CD14-positive monocyte (primary cell): ENCODE results near the gene C6orf47. TPM values are rescaled to one million over a fixed set of nuclear protein-coding genes. Genes with fewer than 3 reads are reported as not detected.

Experiments used
- DNase-seq, 3 donors: peaks; one replicate each; pipeline ENCODE4 v3.0.0-alpha.2; 2011 to 2022
- H2AFZ ChIP-seq: 2 replicates; pipeline ENCODE4 v1.6.0; 2012; ENCODE audit warnings: mild to moderate bottlenecking, low read depth, low read length, inconsistent platforms; ENCODE audit not compliant: insufficient read depth, poor library complexity, severe bottlenecking
- H3K27ac ChIP-seq, 2 donors: 1 replicate in 1 of 2; 2 replicates in 1 of 2; pipeline ENCODE4 v1.5.1; 2012 to 2013; ENCODE audit warnings: low read length in 2 of 2, control low read depth in 1 of 2, inconsistent platforms in 1 of 2, low read depth in 1 of 2, mild to moderate bottlenecking in 1 of 2
- H3K27me3 ChIP-seq, 2 donors: one replicate each; pipeline versions ENCODE4 v1.6.0 to v1.6.1; 2011 to 2013; ENCODE audit warnings: low read length in 2 of 2; ENCODE audit not compliant: control insufficient read depth in 2 of 2, insufficient read depth in 2 of 2
- H3K36me3 ChIP-seq, 2 donors: replicated peaks in 1 of 2; 1 replicate in 1 of 2; 2 replicates in 1 of 2; pipeline versions ENCODE4 v1.5.1 to v1.6.1; 2012 to 2013; ENCODE audit warnings: low read length in 2 of 2, control low read depth in 1 of 2, inconsistent platforms in 1 of 2, mild to moderate bottlenecking in 1 of 2; ENCODE audit not compliant: insufficient read depth in 2 of 2, control insufficient read depth in 1 of 2
- H3K4me1 ChIP-seq, 2 donors: 1 replicate in 1 of 2; 2 replicates in 1 of 2; pipeline versions ENCODE4 v1.5.1 to v1.6.1; 2012 to 2013; ENCODE audit warnings: low read length in 2 of 2, control low read depth in 1 of 2, inconsistent platforms in 1 of 2, mild to moderate bottlenecking in 1 of 2, moderate library complexity in 1 of 2; ENCODE audit not compliant: insufficient read depth in 2 of 2, control insufficient read depth in 1 of 2
- H3K4me2 ChIP-seq: replicated peaks from 2 replicates; pipeline ENCODE3; 2012; ENCODE audit warnings: low read length, moderate library complexity, mild to moderate bottlenecking; ENCODE audit not compliant: poor library complexity, severe bottlenecking; ENCODE audit errors: extremely low read depth
- H3K4me3 ChIP-seq, 3 experiments: fragments of 200-600 bp in 1 of 3; sonication (generic) in 1 of 3; replicated peaks in 1 of 3; 1 replicate in 2 of 3; 2 replicates in 1 of 3; pipeline ENCODE4 v1.5.1; 2011 to 2013; ENCODE audit warnings: low read length in 3 of 3, mild to moderate bottlenecking in 3 of 3, control low read depth in 2 of 3, low read depth in 2 of 3, inconsistent platforms in 1 of 3, moderate library complexity in 1 of 3
- H3K79me2 ChIP-seq: 2 replicates; pipeline ENCODE4 v1.6.0; 2012; ENCODE audit warnings: mild to moderate bottlenecking, control low read depth, inconsistent platforms, low read length, moderate library complexity; ENCODE audit not compliant: insufficient read depth
- H3K9ac ChIP-seq: 2 replicates; pipeline ENCODE4 v1.6.0; 2017; ENCODE audit warnings: low read length, mild to moderate bottlenecking; ENCODE audit not compliant: insufficient read depth, poor library complexity, severe bottlenecking
- H3K9me3 ChIP-seq, 2 donors: replicated peaks in 1 of 2; 1 replicate in 1 of 2; 2 replicates in 1 of 2; pipeline versions ENCODE4 v1.5.1 to v1.6.1; 2012 to 2013; ENCODE audit warnings: low read length in 2 of 2, control low read depth in 1 of 2; ENCODE audit not compliant: control insufficient read depth in 1 of 2, insufficient read depth in 1 of 2
- H4K20me1 ChIP-seq: 2 replicates; pipeline ENCODE4 v1.6.0; 2012; ENCODE audit warnings: mild to moderate bottlenecking, low read length, control low read depth, moderate library complexity; ENCODE audit not compliant: insufficient read depth
- H3K27ac Mint-ChIP-seq, 7 donors: one replicate each; pipeline ENCODE4 v1.8.0; 2020; ENCODE audit warnings: mild to moderate bottlenecking in 7 of 7, mixed read lengths in 7 of 7, moderate library complexity in 6 of 7, inconsistent platforms in 2 of 7
- H3K27me3 Mint-ChIP-seq, 3 donors: one replicate each; pipeline ENCODE4 v1.8.0; 2021 to 2022; ENCODE audit warnings: low read depth in 3 of 3, mild to moderate bottlenecking in 3 of 3, mixed read lengths in 3 of 3, moderate library complexity in 3 of 3, inconsistent platforms in 1 of 3
- H3K36me3 Mint-ChIP-seq, 2 donors: one replicate each; pipeline ENCODE4 v1.8.0; 2020; ENCODE audit warnings: mixed read lengths in 2 of 2, inconsistent platforms in 1 of 2, mild to moderate bottlenecking in 1 of 2
- H3K4me1 Mint-ChIP-seq: one replicate; pipeline ENCODE4 v1.8.0; 2020; ENCODE audit warnings: mild to moderate bottlenecking, mixed read lengths
- H3K4me3 Mint-ChIP-seq, 2 donors: one replicate each; pipeline ENCODE4 v1.8.0; 2020; ENCODE audit warnings: mild to moderate bottlenecking in 2 of 2, mixed read lengths in 2 of 2, moderate library complexity in 1 of 2
- H3K9me3 Mint-ChIP-seq, 7 donors: one replicate each; pipeline ENCODE4 v1.8.0; 2020 to 2022; ENCODE audit warnings: mixed read lengths in 7 of 7, mild to moderate bottlenecking in 6 of 7, moderate library complexity in 6 of 7, inconsistent platforms in 2 of 7
- WGBS: methylation state at CpG from one replicate; pipeline ENCODE4 v1.1.5; 2013; ENCODE audit warnings: missing lambda C conversion rate; ENCODE audit not compliant: insufficient coverage; 5-methylcytosine and 5-hydroxymethylcytosine counted together
- intact Hi-C, 2 donors: fragments of 100-400 bp; cut with micrococcal nuclease; formaldehyde crosslinking; loops; one replicate each; pipeline versions ENCODE4 v1.15.0 to v1.15.1; 2023
- polyA plus RNA-seq, 3 donors: library from polyadenylated mRNA; depleted of rRNA in 1 of 3; unstranded in 2 of 3; stranded (reverse) in 1 of 3; fragments of 300-500 nt in 2 of 3; fragments of >200 nt in 1 of 3; fragmentation: Illumina TruSeq in 2 of 3; gene quantifications; 1 replicate in 2 of 3; 2 replicates in 1 of 3; pipeline ENCODE4 v1.2.3, GENCODE V29; 2012 to 2021
- TF ChIP-seq, protein P1 (sequence below): fragments of 200-600 bp; IDR thresholded peaks from one replicate; pipeline ENCODE4 v1.8.0; 2022; ENCODE audit warnings: antibody characterized with exemption, mild to moderate bottlenecking

The C6orf47 gene
- polyA plus RNA-seq, 3 donors = 8.0 to 23.4 (median 18.1) TPM

DNA sequence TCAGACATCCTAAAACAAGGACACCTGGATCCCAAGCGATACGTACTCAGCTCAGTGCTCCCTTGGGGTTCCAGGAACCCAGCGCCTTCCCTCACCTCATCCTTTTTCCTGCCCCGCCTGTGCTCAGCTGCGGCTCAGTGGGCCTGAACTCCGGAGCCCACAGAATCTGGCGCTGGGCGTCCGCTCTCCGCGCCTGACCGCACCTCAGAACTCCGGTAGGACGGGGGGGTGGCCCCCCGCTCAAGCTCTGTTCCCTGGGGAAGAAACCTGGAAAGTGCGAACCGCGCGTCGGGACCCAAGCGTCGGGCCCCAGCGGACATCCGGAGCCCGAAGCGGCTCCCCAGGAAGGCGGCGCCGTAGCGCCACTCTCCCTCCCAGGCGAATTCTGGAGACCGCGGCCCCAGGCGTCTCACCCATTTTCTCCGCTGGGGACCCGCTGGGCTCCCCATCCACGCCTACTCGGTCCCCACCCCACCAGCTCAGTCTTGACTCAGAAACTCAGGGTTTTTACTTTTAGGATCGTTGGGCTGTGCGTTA lies 20.6 kb upstream of the C6orf47 start:
- Mint-ChIP-seq H3K4me1 (peaks cover 35% of the 10 kb centered on the region), H3K9me3 (peaks cover 0 to 4% (median 0%) of the 10 kb centered on the region in 7 donors), H3K27ac (peak overlapping the region; percentile 14 to 77 (median 42)), H3K27me3 (peaks cover 8 to 10% (median 10%) of the 10 kb centered on the region in 3 donors), H3K4me3 (peak overlapping the region; percentile 84 to 91), H3K36me3 (peaks cover 18 to 27% of the 10 kb centered on the region in 2 donors)
- WGBS = 0% methylated on average over 32 of the region's 40 CpGs
- H3K4me2 ChIP-seq = peak overlapping the region; percentile 93
- H3K9ac ChIP-seq = peak overlapping the region; percentile 57
- H3K36me3 ChIP-seq = peaks cover 5 to 22% of the 10 kb centered on the region in 2 donors
- TF ChIP-seq, protein P1, sequence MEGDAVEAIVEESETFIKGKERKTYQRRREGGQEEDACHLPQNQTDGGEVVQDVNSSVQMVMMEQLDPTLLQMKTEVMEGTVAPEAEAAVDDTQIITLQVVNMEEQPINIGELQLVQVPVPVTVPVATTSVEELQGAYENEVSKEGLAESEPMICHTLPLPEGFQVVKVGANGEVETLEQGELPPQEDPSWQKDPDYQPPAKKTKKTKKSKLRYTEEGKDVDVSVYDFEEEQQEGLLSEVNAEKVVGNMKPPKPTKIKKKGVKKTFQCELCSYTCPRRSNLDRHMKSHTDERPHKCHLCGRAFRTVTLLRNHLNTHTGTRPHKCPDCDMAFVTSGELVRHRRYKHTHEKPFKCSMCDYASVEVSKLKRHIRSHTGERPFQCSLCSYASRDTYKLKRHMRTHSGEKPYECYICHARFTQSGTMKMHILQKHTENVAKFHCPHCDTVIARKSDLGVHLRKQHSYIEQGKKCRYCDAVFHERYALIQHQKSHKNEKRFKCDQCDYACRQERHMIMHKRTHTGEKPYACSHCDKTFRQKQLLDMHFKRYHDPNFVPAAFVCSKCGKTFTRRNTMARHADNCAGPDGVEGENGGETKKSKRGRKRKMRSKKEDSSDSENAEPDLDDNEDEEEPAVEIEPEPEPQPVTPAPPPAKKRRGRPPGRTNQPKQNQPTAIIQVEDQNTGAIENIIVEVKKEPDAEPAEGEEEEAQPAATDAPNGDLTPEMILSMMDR = no peak
- H3K27ac ChIP-seq = peak overlapping the region in 1 of 2 donors; percentile 17
- no peaks in the 10 kb centered on the region for H4K20me1 ChIP-seq
- H3K4me1 ChIP-seq = peaks cover 26 to 28% of the 10 kb centered on the region in 2 donors
- no peaks in the 10 kb centered on the region for H3K9me3 ChIP-seq
- H3K4me3 ChIP-seq = peak overlapping the region; percentile 41 to 76 (median 65)
- peaks cover 0 to 4% of the 10 kb centered on the region in 2 donors for H3K27me3 ChIP-seq
- DNase-seq = peak in 2 of 3 donors; percentile 39 to 48
- intact Hi-C loops = loop anchor here (2.0 to 5.0 kb wide), 3 partner anchors 46 to 186 kb away; no protein-coding TSS in a partner anchor
- H2AFZ ChIP-seq = peak overlapping the region; percentile 95
- H3K79me2 ChIP-seq = no peaks in the 10 kb centered on the region

DNA sequence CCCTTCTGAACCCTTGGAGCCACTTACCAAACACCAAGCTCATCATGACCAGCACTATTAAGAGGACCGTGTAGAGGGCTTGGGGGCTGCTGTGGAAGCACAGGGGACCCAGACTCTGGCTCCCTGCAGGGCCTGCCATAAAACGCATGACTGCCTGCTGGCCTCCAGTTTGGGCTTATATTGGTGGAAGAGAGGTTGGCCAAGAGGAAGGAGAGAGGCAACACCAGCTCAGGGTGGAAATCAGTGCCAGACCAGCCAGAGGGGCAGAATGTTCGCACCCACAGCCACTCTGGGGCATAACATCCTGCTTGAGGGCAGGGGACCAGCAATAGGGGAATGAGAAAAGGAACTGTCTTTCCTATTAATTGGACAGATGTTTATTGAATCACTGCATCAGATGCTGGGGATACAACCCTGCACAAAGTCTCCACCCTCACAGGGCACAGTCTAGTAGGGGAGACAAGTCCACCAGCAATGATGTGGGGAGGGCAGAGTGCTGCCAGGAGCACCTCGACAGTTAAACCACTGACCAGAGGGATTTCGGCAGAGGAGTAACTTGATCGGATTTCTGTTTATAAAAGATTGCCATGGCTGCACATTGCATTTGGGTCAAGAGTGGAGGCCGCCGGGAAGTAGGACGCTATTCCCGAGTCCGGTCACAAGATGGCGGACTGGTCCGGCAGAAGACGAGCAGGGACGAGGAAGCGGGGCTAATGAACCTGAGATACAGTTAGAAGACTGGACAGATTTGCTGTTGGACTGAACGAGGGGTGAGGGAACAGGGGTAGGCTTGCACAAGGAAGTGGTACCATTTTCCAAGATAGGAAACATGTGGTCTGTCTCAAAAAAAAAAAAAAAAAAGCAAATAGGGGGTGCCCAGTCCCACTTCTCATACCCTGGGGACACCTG lies 19.9 kb upstream of the C6orf47 start, which contains the start of gene LY6G5C:
Gene LY6G5C, minus strand, starts transcription at position 842 of the 909 bp plus-strand sequence. Its CDS starts 694 bp downstream, at position 148.
- peaks cover 3 to 15% of the 10 kb centered on the region in 2 donors for H3K36me3 ChIP-seq
- peak within 1 kb of the TSS in 1 of 2 donors; percentile 17 for H3K27ac ChIP-seq
- peaks cover 0 to 4% of the 10 kb centered on the region in 2 donors for H3K27me3 ChIP-seq
- peaks cover 12 to 22% of the 10 kb centered on the region in 2 donors for H3K36me3 Mint-ChIP-seq
- no peaks in the 10 kb centered on the region for H4K20me1 ChIP-seq
- H3K9me3 ChIP-seq = no peaks in the 10 kb centered on the region
- peaks cover 37% of the 10 kb centered on the region for H3K4me1 Mint-ChIP-seq
- H3K9ac ChIP-seq = peak within 1 kb of the TSS; percentile 57
- H3K9me3 Mint-ChIP-seq = peaks cover 0 to 4% (median 0%) of the 10 kb centered on the region in 7 donors
- peak within 1 kb of the TSS; percentile 14 to 79 (median 72) for H3K27ac Mint-ChIP-seq
- H3K4me3 ChIP-seq = peak within 1 kb of the TSS; percentile 41 to 76 (median 65)
- TF ChIP-seq, protein P1 = peak; percentile 72
- peak within 1 kb of the TSS; percentile 84 to 91 for H3K4me3 Mint-ChIP-seq
- peak within 1 kb of the TSS; percentile 93 for H3K4me2 ChIP-seq
- H2AFZ ChIP-seq = peak within 1 kb of the TSS; percentile 95
- WGBS = 7% methylated on average over 14 of the region's 17 CpGs
- intact Hi-C loops = loop anchor here (2.0 to 5.0 kb wide), 3 partner anchors 46 to 187 kb away; no protein-coding TSS in a partner anchor
- peak; percentile 74 to 79 (median 76) for DNase-seq
- peaks cover 26 to 28% of the 10 kb centered on the region in 2 donors for H3K4me1 ChIP-seq
- H3K79me2 ChIP-seq = no peaks in the 10 kb centered on the region
- peaks cover 8 to 10% (median 10%) of the 10 kb centered on the region in 3 donors for H3K27me3 Mint-ChIP-seq
